GM18909 (cell line): ENCODE measurements around the gene GRIK1.

Experiments used
- ATAC-seq: cut with Tn5 transposase; IDR thresholded peaks from one replicate; pipeline ENCODE4 v1.9.1; 2021; ENCODE audit warnings: mild to moderate bottlenecking; ENCODE audit not compliant: unreplicated experiment, poor library complexity

GRIK1 gene

DNA sequence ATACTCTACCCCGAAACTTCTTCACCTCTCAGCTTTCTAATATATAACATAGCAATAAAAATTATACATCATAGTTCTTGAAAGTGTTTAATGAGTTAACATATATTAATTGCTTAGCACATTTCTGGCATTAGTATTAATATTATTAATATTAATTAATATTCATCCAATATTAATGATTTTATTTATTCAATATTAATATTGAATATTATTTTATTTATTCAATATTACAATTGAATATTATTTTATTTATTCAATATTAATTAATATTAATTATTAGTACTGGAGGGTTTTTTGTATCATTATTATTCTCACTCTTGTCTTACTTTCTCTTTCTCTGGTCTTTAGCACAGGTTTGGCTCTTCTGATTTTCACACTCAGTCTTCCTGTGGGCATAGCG lies 105.2 kb downstream of the GRIK1 start:
- ATAC-seq = no peak

DNA sequence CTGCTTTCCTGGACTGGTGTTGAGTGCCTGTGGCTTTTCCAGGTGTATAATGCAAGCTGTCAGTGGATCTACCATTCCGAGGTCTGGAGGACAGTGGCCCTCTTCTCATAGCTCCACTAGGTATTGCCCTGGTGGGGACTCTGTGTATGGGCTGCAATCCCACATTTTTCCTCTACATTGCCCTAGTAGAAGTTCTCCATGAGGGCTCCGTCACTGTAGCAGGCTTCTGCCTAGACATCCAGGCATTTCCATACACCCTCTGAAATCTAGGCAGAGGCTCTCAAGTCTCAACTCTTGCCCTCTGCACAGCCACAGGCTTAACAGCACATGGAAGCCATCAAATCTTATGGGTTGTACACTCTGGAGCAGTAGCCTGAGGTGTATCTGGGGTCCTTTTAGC lies 107.6 kb downstream of the GRIK1 start:
- ATAC-seq = no peak

DNA sequence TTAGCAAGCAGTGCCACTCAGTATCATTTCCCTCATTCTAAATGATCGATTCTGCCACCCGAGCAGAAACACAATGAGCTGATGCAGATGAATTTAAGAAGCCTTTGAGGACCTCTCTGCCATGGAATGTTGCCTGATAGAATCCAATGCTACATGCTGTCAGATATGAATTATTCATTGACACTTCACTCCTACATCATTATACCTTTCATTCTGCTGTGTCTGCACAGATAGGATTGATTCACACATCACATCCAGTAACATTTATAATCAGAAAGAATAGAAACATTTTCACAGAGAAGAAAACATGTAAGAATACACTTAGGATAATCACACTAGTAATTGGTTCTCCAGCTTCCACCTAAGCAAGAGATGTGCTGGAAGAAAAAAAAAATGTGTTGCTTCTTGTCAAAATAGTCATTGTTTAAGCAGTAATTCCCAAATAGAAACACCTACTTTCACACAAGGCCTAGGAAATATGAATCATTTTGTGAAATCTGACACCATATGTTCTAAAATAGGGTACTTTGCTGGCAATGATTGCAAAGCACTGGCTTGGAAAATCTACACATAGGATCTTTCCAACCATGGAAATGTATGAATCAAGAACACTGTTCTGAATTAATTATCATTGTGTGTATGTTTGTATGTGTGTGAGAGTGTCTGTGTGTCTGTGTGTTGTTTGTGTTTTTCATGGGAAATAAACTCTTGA lies 110.1 kb downstream of the GRIK1 start:
- ATAC-seq = no peak

DNA sequence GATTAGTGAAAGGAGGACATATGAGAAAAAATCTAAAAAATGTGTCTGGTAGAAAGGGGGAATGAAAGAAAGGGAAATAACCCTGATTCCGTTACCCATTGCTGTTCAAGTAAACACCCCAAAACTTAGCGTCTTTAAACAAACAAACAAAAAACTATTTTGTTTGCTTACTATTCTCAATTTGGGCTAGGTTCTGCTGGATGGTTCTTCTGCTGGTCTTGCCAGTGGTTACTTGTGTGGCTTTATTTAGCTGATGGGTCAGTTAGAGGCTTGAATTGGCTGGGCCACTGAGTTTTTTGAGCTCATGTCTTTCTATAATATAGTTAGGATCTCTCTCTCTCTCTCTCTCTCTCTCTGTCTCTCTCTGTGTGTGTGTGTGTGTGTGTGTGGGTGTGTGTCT lies 112.1 kb downstream of the GRIK1 start:
- ATAC-seq = no peak

DNA sequence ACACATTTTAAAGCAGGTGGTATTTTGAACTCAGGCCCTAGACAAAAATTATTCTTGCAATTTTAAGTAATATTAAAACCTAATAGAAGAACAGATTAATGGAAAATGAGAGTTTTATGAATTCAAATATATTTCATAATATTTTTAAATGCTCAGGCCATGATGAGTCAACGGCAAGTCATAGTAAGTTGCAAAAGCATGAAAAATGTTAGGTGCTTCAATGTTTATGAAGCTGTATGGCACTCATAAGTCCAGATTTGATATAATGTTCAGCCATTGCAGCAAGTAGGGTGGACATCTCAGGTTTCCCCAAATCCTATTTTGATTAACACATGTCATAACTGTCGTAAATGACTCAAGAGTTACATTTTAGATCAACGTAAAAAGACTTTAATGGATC lies 112.6 kb downstream of the GRIK1 start:
- no peak for ATAC-seq

DNA sequence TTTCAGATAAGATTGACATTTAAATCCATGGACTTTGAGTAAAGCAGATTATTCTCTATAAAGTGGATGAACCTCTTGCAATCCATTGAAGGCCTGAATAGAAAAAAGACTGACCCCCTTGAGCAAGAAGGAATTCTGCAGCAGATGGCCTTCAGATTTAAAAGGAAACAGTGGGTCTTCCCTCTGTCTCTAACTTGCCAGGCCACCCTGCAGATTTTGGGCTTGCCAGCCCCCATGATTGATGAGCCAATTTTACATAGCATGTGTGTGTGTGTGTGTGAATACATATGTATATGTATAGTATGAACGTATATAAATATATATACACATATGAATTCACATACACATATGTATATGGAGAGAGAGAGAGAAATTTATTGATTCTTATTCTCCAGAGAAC lies 113.4 kb downstream of the GRIK1 start:
- ATAC-seq = no peak

DNA sequence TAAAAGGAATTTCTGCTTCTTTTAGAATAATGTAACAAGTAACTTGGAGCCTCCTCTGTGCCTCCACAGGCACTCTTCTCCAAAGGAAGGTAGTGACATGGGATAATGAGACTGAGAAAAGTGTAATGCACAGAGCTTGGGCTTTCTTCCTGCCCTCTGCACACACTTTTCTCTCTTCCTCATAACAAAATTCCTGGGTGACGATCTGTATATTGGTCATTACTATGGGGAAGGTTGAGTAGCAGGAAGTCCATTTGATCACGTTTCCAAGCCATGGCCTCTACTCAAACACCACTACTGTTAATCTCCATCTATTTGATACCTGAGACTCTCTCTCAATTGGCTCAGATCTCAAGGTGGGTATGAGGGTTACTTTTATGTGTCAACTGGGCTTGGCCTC lies 113.9 kb downstream of the GRIK1 start:
- ATAC-seq = no peak

DNA sequence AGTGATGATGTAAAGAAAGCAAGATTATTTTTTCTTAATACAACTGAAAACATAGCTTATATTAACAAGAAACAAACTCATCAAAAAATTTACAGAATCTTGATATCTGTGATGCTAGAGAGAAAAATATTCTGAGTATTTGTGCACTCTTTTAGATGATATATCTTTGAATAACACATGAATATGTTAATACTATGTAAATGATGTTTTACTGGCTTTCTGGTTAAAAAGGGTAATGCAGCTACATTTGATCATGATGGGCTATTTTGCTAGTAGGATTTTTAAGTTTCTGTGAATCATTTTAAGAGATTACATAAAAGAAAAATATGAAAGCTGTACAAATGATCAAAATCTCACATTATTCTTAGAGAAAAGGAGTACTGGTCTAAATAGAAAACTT lies 114.5 kb downstream of the GRIK1 start:
- ATAC-seq = no peak

DNA sequence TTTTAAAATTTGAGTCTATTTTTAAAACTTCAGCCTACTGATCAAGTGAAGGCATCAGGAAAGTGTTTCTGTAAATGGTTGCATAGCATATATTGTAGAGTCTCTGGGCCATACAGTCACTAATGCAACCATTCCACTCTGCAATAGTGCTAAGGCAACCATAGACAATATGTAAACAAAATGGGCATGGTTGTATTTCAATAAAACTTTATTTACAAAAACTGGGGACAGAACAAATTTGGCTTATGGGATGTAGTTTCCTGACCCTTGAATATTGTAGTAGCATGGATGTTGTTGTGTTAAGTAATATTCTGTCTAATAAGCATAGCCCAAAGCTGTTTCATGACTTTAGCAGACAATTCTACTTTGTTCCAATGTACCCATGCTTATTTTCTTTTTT lies 117.7 kb downstream of the GRIK1 start:
- ATAC-seq = no peak

DNA sequence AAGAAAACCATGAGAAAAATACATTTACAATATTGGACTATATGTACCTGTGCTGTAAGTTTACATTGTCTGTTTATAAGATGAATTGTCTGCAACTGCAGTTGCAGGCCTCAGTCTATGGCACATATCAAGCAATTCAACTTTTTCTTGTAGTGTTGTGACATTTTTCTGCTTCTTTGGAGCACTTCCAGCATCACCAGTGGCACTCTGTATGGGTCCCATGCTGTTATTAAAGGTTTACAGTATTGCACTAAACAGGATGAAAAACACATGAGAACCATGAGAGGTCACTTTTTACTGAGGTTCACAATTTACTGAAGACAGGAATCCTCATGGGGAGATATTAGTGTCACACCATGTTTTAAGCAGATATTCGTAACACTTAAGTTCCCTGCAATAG lies 118.6 kb downstream of the GRIK1 start:
- no peak for ATAC-seq

DNA sequence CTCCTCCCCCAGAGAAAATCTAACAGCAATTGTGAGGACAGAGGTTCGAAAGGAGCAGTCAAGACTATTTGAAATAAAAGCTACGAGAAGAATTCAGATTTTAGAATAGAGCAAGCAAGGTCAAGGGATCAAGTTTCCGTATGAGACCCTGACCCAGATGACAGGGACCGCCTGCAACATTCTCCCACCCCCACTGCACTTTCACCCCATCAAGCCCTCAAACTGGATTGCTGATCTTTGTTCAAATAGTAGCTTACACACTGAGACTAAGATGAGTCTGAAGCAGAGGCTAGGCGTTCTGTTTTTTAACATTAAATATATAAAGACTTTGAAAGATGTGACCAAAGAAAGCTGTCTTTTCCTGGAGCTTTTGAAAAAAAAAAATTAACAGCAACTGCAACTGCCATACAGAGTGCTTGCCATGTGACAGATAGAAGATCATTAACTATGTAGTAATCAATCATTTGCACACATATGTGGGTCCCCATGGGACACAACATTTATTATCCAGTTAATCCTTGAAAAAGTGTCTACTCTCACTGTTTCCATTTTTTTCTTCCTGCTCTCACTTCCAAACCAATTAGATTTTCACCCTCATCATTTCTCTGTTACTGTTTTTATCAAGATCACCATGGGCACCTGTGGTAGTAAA lies 120.0 kb downstream of the GRIK1 start:
- ATAC-seq = no peak

DNA sequence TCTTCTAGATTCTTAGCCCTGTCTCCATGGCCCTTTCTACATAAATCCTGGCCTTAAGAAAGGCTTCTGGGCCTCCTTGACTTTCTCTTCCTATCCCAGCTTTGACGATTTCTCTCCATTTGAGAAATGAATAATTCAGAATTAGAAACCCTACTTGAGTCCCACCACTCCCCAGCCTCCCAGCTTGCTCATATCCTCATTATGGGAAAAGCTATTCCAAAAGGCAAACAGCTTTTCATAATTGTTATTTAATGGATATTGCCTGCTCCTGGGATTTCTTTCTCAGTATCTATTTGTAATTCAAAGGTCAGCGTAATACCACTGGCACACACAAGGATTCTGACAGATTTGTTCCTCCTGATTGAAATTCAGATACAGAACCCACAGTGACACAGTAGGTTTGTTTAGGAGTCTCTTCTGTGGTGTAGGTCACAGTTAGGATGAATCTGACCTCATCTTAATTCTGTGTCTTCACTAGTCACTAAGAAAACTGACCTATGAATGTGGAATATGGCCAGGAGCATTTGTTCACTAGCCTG lies 121.3 kb downstream of the GRIK1 start:
- no peak for ATAC-seq

DNA sequence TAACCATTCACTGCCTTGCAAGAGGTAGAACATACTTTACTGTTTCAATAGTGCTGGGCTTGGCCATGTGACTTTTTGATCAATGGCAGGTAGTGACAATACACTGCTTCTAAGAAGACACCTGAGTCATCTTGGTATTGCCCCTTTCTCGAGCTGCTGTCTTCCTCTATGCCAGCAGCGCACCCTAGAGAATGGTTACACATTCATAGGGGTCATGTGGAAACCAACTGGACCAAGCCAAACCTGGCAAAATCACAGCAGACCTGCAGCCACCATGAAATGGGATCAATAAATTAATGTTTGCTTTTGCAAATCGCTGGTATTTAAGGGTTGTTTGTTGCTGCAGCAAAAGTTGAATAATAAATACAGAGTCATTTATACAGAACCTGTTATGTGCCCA lies 122.3 kb downstream of the GRIK1 start:
- ATAC-seq = no peak

DNA sequence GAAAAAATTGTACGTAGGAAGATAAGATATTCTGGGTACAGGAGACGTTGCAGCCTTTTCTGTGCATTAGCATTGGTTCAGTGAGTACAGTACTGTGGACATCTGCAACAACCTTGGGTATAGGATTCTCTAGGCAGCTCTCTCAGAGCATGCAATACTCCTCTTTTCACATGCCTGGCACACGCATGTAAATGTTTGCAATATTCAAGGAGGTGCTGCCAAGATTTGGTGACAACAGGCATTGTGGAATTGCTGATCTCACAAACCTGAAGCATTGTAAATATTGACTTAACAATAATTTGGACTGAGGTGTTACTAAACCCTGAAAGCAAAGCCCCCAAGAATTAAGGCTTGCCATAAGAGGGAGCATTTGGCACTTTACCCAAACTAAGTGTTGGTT lies 126.8 kb downstream of the GRIK1 start:
- ATAC-seq = no peak

DNA sequence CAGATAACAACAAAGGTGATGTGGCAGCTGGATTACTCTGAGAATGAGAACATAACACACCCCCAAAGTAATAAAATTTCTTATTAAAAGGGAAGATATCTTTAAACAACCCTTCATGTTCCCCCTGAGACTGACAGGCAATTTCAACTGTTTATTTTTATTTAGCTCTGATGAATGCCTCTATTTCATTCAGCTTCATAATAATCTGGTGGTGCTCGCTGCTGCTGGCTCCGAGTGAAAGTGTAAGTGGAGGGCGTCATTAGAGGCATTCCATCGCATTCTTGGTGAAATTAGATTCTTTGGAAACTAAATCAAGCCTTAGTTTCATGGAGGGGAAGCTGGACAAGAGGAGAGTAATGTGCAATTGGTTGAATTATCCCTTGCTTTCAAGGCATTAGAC lies 128.9 kb downstream of the GRIK1 start:
- no peak for ATAC-seq

DNA sequence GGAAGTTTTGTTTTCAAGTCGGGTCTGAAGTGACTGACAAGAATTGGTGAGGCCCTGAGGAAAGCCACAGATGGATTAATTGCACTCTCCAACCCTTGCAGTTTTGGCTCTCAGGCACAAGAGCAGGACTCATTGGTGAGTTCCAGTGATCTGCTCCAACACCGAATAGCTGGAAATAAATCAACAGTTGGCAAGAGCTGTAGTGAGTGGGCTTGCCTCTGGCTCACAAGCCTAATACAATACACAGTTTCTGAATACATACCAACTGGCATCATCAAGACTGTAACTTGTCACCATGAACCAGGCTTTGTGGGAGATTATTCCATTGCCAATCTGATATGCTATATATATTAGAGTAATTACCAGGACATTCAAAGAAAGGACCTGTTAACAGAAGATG lies 131.6 kb downstream of the GRIK1 start:
- no peak for ATAC-seq

DNA sequence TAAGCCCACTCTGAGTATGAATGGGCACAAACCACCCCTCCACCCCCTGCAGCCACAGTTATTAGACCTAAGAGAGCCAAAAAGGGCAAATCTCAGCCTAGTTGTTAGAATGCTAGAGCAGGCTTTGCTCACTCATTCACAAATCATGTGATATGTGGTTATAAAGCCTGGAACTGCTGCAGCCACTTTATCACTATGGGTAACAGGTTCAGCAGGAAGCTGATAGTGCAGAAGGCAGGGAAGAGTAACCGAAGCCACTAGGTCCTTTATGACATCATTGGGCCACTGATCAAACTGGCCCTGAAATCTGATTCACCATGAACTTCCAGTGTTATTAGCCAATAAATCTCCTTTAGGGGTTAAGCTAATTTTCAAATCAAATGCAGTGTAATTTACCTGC lies 134.7 kb downstream of the GRIK1 start:
- ATAC-seq = no peak

DNA sequence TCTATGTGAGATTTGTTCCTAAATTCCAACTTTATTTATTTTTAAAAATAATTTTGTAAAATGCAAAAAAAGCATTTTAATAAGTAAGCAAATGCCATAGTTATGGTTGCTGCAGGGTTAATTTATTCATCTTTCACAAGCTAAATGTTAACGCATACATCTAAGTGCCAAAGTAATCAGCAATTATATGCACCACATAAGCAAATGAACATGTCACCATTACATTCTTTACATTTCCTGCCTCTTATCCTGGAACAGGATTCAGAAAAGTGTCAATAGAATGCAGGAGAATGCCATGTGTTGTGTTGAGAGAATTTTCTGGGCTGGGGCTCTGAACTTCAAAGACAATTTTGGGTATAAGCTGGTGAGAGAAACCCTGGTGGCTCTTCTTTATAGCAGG lies 136.6 kb downstream of the GRIK1 start:
- no peak for ATAC-seq

DNA sequence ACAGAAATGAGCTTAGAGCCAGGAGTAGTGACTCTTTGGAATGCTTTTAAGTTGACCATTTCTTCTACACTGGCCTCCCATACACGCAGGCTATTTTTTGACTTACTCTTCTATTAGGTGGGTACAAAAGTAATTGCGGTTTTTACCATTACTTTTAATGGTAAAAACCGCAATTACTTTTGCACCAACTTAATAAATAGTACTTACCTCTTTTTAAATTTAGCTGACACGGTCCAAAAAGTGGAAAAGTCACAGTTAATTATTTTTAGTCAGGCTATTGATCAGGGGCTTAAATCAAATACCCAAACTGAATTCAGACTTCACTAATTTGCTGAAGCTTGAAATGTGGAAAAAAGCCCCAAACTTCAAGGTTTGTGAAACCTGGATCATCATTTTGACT lies 138.7 kb downstream of the GRIK1 start:
- ATAC-seq = no peak

DNA sequence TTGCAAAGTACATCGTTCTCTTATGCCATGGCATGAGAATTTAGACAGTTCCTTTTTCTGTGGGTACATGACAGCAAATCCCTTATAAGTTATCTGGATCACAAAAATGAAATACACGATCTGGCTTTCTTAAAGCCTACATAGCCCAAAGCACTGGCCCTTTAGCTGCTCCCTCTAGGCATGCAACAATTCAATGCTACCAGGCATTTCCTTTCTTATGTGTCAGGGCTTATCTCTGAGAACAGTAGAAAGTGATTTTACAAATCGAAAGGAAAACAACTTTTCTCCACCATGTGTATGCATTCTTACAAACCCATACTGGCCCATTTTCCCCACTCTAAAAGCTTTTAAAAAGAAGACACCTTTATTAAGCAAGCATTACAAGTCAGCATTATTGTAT lies 139.7 kb downstream of the GRIK1 start:
- no peak for ATAC-seq

DNA sequence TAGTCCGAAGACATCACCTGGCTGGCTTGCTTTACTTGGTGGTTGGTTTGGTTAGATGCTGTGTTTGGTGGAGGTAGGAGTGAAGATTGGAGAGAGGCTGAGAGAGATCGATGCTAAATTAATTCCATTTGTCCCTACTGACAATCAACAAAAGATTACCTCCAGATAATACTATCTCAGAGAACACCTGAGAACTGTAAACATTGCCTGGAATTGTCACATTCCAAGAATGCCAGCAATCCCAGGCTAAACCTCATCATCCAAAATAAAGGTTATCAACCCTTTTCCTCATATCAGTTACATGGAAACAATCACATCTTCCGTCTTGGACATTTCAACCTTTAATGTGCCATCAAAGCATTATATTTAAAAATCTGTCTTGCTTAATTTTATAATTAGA lies 141.0 kb downstream of the GRIK1 start:
- no peak for ATAC-seq

DNA sequence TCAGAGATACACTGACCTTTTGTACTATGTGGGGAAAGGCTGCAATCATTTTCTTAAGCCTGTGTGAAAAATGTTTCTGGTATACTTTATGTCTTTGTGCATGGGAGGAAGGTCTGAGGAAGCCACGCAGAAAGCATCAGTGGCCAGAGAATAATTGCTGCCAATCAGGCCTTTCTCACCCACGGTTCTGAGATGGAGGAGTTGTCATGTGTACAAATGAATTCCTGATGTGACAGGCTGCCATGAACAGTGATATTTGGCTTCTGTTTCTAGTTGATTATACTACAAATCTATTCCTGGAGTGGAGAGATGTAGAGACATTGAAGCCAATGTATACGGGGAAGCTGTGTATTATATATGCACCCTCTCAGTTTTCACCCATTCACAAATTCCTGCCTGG lies 142.6 kb downstream of the GRIK1 start:
- no peak for ATAC-seq
